HG03039 (cell line): ENCODE measurements around the gene ARHGAP26.
"Not testable (repeated sequence)": the region's sequence is repeated elsewhere in the genome, so short reads cannot be mapped to it uniquely, and the experiment has no call there.

Source experiments
- ATAC-seq: cut with Tn5 transposase; IDR thresholded peaks from one replicate; pipeline ENCODE4 v1.9.1; 2021; ENCODE audit warnings: mild to moderate bottlenecking, moderate library complexity; ENCODE audit not compliant: unreplicated experiment

ARHGAP26 gene

DNA sequence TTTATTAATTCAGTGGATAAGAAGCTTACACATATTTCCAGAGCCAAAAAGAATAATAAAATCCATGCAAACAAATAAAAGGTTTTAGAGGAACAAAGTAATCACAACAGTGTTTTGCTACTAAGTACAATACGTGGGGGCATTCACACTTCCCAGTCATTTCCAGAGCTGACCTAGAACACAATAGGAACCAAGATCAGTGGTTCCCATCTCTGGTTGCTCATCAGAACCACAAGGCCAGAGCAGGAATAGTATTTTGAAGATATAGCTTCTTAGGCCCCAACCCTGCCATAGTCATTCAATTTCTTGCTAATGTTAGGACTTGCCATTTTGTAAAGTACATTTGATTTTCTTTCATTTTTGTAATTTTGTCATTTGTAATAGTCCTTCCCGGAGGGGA is 417.9 kb downstream of the ARHGAP26 start:
- ATAC-seq, result no peak

GRCh38 chr5:143188692-143189091 is 418.5 kb downstream of the ARHGAP26 start:
- no peak for ATAC-seq

DNA sequence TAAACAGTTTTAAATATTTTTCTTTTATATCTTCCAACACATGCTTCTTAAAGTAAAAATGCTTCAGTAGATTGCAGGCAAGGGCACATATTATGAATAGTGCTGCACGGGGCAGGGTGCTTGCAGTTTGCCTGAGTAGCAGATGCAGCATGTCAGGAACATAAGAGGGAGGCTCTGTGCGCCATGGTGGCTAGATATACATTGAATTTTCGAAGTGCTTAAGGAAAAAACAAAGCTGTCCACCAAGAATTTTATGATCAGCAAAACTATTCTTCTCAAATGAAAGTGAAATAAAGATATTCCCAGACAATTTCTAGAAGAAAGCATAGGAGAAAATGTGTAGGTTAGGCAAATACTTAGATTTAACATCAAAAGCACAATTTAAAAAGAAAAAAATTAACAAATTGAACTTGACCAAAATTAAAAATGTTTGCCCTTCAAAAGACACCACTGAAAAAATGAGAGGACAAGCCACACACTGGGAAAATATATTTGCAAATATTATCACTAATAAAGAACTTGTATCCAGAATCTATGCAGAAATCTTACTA is 420.2 kb downstream of the ARHGAP26 start:
- ATAC-seq, result no peak

DNA sequence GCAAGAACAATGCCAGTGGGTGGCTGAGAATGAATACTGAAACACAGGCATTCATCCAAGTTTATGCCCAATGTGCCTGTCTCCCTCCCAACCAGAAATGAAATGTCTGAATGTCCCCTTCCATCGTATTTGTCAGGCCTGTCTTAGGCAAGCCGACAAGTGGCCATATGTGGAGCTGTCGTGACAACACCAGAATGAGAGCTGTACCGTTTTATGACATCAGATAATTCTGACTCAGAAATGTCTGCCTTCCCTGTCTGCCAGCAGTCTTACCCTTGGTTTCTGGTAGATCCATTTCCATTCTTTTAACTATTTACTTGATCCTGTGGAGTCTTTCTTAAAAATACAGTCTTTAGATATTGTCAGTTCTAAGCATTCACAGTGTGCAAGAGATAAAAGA is 421.5 kb downstream of the ARHGAP26 start:
- ATAC-seq, result no peak

DNA sequence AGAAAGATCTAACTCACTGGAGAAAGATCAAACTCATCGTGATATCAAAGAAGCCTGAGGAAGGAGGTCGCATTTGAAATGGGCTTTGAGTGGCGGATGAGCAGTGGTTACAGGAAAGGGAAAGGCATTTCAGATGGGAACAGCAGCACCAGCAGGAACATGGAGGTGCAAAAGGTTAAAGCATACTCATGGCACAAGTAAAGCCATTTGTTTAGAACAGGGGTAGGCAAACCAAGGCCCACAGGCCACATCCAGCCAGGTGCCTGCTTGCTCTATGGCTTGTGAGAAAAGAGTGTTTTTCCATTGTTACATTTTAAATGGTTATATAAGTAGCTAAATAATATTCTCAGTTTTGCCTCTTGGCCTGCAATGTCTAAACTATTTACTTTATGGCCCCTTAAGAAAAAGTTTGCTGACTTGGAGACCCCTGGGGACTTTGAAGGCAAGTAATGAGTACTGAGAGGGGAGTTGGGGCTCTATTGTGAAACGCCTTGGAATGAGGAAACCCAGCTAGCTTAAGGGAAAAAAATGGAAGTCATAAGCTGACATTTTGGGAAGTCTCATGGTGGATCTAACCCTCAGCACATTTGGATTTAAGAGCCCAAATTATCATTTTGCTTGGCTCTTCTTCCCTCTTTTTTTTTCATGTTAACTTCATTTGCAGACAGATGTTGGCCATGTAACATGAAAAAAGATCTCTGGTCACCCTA is 422.2 kb downstream of the ARHGAP26 start:
- no peak for ATAC-seq

- no peak for ATAC-seq
These were observed 424.0 kb downstream of the ARHGAP26 start for GRCh38 chr5:143194206-143194605.

- no peak for ATAC-seq
These were observed 424.5 kb downstream of the ARHGAP26 start for GRCh38 chr5:143194713-143195112.

DNA sequence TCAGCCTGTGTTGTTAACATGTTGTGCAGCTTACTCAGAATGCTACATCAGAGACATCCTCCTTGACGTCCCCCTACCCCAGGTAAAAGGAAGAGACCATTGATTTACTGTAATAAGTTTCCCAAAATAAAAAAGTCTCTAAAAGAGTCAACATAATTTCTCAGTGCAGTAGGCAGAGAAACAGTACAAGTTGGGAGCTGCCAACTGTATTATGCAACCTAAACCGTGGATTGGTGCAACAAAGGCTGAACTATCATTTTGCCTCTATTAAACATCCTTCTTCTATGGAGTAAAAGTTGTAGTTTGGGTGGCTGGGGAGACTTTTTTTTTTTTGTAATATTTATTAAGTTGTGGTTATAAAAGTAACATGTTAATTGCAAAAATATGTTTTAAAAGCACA is 425.3 kb downstream of the ARHGAP26 start:
- ATAC-seq, result no peak

GRCh38 chr5:143196601-143197259 is 426.6 kb downstream of the ARHGAP26 start:
- ATAC-seq, result no peak

- no peak for ATAC-seq
These were observed 427.1 kb downstream of the ARHGAP26 start for GRCh38 chr5:143197260-143197656.

- ATAC-seq, result no peak
These were observed 428.2 kb downstream of the ARHGAP26 start for GRCh38 chr5:143198332-143198731.

- no peak for ATAC-seq
These were observed 429.0 kb downstream of the ARHGAP26 start for GRCh38 chr5:143199161-143199560.

GRCh38 chr5:143199843-143200242 is 429.7 kb downstream of the ARHGAP26 start:
- no peak for ATAC-seq

DNA sequence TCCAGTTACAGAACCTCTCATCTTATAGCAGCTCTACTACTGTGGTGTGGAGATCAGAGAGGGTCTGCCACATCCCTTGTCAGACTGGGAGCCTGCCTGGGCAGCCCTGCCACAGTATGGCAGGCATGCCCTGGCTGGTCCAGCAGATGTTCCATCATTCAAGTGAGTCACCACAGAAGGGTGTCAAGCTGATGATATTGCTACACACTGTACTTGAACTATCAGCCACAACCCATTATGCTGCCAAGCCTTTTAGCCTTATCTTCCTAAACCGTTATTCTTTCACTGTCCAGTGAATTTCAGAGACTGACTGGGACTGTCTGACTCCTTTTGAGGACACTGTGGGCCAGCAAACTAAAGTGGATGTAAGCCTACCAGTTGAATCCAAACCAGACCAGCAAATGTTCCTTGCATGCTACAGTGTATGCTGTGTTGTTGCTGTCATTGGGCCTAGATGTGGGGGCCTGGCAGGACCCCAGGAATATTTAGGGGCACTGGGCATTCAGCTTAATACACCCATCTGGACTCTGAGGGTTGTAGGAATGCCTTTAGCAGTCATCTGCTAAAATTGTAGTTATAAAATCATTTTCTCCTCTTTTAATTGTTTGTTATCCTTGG is 430.7 kb downstream of the ARHGAP26 start:
- no peak for ATAC-seq

GRCh38 chr5:143201589-143201988 is 431.4 kb downstream of the ARHGAP26 start:
- ATAC-seq, result no peak

DNA sequence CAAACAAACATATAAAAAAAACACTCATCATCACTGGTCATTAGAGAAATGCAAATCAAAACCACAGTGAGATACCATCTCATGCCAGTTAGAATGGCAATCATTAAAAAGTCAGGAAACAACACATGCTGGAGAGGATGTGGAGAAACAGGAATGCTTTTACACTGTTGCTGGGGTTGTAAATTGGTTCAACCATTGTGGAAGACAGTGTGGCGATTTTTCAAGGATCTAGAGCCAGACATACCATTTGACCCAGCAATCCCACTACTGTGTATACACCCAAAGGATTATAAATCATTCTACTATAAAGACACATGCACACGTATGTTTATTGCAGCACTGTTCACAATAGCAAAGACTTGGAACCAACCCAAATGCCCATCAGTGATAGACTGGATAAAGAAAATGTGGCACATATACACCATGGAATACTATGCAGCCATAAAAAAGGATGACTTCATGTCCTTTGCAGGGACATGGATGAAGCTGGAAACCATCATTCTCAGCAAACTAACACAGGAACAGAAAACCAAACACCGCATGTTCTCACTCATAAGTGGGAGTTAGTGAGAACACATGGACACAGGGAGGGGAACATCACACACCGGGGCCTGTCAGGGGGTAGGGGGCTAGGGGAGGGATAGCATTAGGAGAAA is 433.3 kb downstream of the ARHGAP26 start:
- not testable (repeated sequence) for ATAC-seq

GRCh38 chr5:143204474-143205246 is 434.5 kb downstream of the ARHGAP26 start:
- ATAC-seq, result no peak

DNA sequence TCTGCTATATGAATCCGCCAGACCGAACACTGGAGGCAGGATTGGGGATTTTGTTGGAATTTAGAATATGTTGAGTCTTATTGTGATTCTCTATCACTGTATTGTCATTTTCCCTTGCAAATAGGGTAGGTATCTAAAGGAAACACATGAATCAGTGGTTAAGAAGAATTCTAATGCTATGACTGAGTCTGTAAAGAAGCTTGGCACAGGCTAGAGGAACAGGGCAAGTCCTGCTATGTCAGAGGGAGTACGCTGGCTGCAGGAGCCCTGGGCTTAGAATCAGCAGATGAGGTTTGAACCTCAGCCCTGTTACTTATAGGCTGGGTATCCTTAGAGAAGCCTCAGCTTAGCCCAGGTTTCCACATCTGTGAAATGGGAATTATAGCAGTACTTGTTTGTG is 435.2 kb downstream of the ARHGAP26 start:
- ATAC-seq, result no peak

- peak; percentile 6 for ATAC-seq
These were observed 435.7 kb downstream of the ARHGAP26 start for GRCh38 chr5:143205883-143206195.

DNA sequence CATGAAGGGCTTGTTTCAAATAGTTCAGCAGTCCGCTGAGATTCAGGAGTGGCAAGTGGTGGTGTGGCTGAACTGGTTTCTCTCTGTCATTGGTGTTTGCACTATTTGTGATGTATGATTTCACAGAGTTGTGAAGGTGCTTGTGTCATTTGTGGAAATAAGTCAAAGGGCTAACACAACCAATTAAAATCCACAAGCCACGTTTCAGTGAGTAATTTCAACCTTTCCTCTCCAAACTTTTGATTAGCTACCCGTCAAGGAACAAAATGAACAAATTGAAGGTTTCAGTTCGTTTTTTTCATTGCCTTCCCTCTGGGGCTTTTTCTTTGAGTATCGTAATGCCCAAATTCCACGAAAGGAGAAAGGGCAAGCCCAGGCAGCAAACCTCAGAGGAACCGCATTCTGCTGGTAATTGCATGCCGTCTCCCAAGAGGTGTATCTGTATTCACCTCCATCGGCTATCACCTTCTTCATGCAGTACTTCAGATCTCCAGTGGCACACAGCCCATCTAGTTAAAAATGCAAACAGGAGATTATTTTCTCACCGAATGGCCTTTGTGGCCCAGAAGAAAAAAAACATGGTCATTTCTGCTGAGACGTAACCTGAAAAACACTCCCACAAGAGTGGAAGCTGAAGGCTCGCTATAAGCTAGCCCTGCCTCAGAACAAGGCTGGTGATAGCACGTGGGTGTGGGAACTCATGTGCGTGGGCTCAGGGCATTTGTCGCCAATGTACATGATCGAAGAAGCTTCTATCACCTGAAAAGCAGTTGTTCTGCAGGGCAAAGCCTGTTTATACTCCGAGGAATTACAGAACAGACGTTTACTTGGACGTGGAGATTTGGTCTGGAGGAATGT is 436.2 kb downstream of the ARHGAP26 start:
- ATAC-seq, result peak; percentile 48
